Ectodermal cell (in vitro differentiated cells): ENCODE results near the gene TNNI2.
"Not testable (repeated sequence)": the region's sequence is repeated elsewhere in the genome, so short reads cannot be mapped to it uniquely, and the experiment has no call there.

Experiments used
- H3K27ac ChIP-seq: 2 replicates; pipeline ENCODE4 v1.7.0; 2013; ENCODE audit warnings: mild to moderate bottlenecking, low read depth, low read length; ENCODE audit not compliant: insufficient read depth, poor library complexity, severe bottlenecking
- H3K27me3 ChIP-seq: 2 replicates; pipeline ENCODE4 v1.7.0; 2013; ENCODE audit warnings: mild to moderate bottlenecking, low read length; ENCODE audit not compliant: insufficient read depth, control insufficient read depth, poor library complexity, severe bottlenecking
- H3K36me3 ChIP-seq: one replicate; pipeline ENCODE4 v1.7.0; 2013; ENCODE audit warnings: low read length; ENCODE audit not compliant: control insufficient read depth, insufficient read depth
- H3K4me1 ChIP-seq: one replicate; pipeline ENCODE4 v1.7.0; 2013; ENCODE audit warnings: low read length; ENCODE audit not compliant: control insufficient read depth, insufficient read depth
- H3K4me3 ChIP-seq: 2 replicates; pipeline ENCODE4 v1.7.0; 2013; ENCODE audit warnings: low read depth, low read length, control low read depth; ENCODE audit not compliant: insufficient read depth
- H3K9me3 ChIP-seq: 2 replicates; pipeline ENCODE4 v1.7.0; 2013; ENCODE audit warnings: mild to moderate bottlenecking, low read length, moderate library complexity; ENCODE audit not compliant: control insufficient read depth
- WGBS, 2 experiments: methylation state at CpG; one replicate each; pipeline ENCODE4 v1.1.7; 2013; ENCODE audit warnings: missing lambda C conversion rate in 2 of 2; 5-methylcytosine and 5-hydroxymethylcytosine counted together

The TNNI2 gene

GRCh38 chr11:1869427-1870325, 30.9 kb downstream of the TNNI2 start:
- Histone ChIP-seq H3K27ac (no peak overlapping the region), H3K9me3 (no peaks in the 10 kb centered on the region), H3K4me3 (no peak overlapping the region), H3K4me1 (peaks cover 9% of the 10 kb centered on the region), H3K27me3 (peaks cover 6% of the 10 kb centered on the region), H3K36me3 (no peaks in the 10 kb centered on the region)
- 87% methylated on average over 34 of the region's 34 CpGs for whole genome bisulfite sequencing, 2 experiments

- Histone ChIP-seq H3K27ac (no peak overlapping the region), H3K9me3 (no peaks in the 10 kb centered on the region), H3K27me3 (peaks cover 6% of the 10 kb centered on the region), H3K4me3 (no peak overlapping the region), H3K36me3 (no peaks in the 10 kb centered on the region), H3K4me1 (peaks cover 2% of the 10 kb centered on the region)
- 88 to 89% methylated on average over 12 of the region's 12 CpGs for WGBS, 2 experiments
These were observed 31.5 kb downstream of the TNNI2 start for GRCh38 chr11:1870326-1870696.

- H3K4me1 ChIP-seq = no peaks in the 10 kb centered on the region
- H3K9me3 ChIP-seq = no peaks in the 10 kb centered on the region
- WGBS, 2 experiments = 69 to 73% methylated on average over 50 of the region's 50 CpGs
- H3K4me3 ChIP-seq = no peak overlapping the region
- no peak overlapping the region for H3K27ac ChIP-seq
- peaks cover 6% of the 10 kb centered on the region for H3K27me3 ChIP-seq
- no peaks in the 10 kb centered on the region for H3K36me3 ChIP-seq
These were observed 32.1 kb downstream of the TNNI2 start for GRCh38 chr11:1870721-1871466.

- no peaks in the 10 kb centered on the region for H3K4me1 ChIP-seq
- no peak overlapping the region for H3K27ac ChIP-seq
- H3K36me3 ChIP-seq = no peaks in the 10 kb centered on the region
- WGBS, 2 experiments = 89% methylated on average over 15 of the region's 15 CpGs
- H3K27me3 ChIP-seq = peaks cover 6% of the 10 kb centered on the region
- H3K9me3 ChIP-seq = no peaks in the 10 kb centered on the region
- H3K4me3 ChIP-seq = no peak overlapping the region
These were observed 32.8 kb downstream of the TNNI2 start for GRCh38 chr11:1871531-1871930.

GRCh38 chr11:1872267-1872985, 33.6 kb downstream of the TNNI2 start:
- no peaks in the 10 kb centered on the region for H3K36me3 ChIP-seq
- H3K4me3 ChIP-seq = no peak overlapping the region
- no peaks in the 10 kb centered on the region for H3K9me3 ChIP-seq
- H3K27me3 ChIP-seq = peaks cover 6% of the 10 kb centered on the region
- no peaks in the 10 kb centered on the region for H3K4me1 ChIP-seq
- H3K27ac ChIP-seq = no peak overlapping the region
- 90 to 92% methylated on average over 25 of the region's 25 CpGs for WGBS, 2 experiments

GRCh38 chr11:1873048-1873812, 34.4 kb downstream of the TNNI2 start:
- Histone ChIP-seq H3K27me3 (peaks cover 6% of the 10 kb centered on the region), H3K27ac (no peak overlapping the region), H3K4me1 (no peaks in the 10 kb centered on the region), H3K4me3 (no peak overlapping the region), H3K36me3 (no peaks in the 10 kb centered on the region), H3K9me3 (no peaks in the 10 kb centered on the region)
- 60 to 68% methylated on average over 11 of the region's 11 CpGs for WGBS, 2 experiments

GRCh38 chr11:1873813-1874150, 35.0 kb downstream of the TNNI2 start:
- H3K27ac ChIP-seq, H3K4me3 ChIP-seq: not testable (repeated sequence)
- 88 to 90% methylated on average over 16 to 17 of the region's 17 CpGs for WGBS, 2 experiments

GRCh38 chr11:1874441-1875092, 35.8 kb downstream of the TNNI2 start:
- not testable (repeated sequence) for H3K27me3 ChIP-seq, H3K4me1 ChIP-seq, H3K9me3 ChIP-seq, H3K4me3 ChIP-seq, H3K36me3 ChIP-seq, H3K27ac ChIP-seq
- 85 to 86% methylated on average over 17 of the region's 17 CpGs for WGBS, 2 experiments

More at GRCh38 chr11:1873813-1874150, 35.0 kb downstream of the TNNI2 start:
- not testable (repeated sequence) for H3K36me3 ChIP-seq, H3K27me3 ChIP-seq, H3K9me3 ChIP-seq, H3K4me1 ChIP-seq

GRCh38 chr11:1875093-1875850, 36.5 kb downstream of the TNNI2 start:
- Histone ChIP-seq H3K4me3 (no peak overlapping the region), H3K27ac (no peak overlapping the region), H3K36me3 (no peaks in the 10 kb centered on the region), H3K4me1 (no peaks in the 10 kb centered on the region), H3K27me3 (peaks cover 2% of the 10 kb centered on the region), H3K9me3 (no peaks in the 10 kb centered on the region)
- WGBS, 2 experiments = 87% methylated on average over 28 of the region's 28 CpGs
